Measurements from ENCODE around the gene TMEM184B. TPM values are rescaled to one million over a fixed set of nuclear protein-coding genes. Genes with fewer than 3 reads are reported as not detected.
A peak's percentile ranks its signal among the peaks of the same experiment; 100 is the strongest.

The TMEM184B gene
- total and polyA plus RNA-seq, 2 experiments from 2014 or later, result 42.2 to 95.1 TPM

DNA sequence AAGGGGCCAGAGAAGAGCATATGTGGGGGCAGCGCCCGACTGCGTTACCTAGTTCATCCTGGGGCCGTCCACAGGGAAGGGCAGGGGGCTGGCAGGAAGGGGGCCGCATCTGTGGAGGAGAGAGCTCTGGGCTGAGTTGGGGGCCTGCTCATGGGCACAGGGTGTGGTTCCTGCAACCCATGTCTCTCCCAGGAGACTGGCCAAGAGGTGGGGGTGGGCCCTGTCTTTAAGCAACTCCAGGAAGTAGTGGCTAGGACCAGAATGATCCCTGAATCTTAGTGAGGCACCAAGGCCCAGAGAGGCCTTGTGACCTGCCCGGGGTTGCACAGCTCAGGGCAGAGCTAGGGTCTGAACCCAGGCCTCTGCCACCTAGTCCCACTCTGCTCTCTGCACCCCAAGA is 22.5 kb upstream of the TMEM184B start (continued):
- TF ChIP-seq, protein P1, sequence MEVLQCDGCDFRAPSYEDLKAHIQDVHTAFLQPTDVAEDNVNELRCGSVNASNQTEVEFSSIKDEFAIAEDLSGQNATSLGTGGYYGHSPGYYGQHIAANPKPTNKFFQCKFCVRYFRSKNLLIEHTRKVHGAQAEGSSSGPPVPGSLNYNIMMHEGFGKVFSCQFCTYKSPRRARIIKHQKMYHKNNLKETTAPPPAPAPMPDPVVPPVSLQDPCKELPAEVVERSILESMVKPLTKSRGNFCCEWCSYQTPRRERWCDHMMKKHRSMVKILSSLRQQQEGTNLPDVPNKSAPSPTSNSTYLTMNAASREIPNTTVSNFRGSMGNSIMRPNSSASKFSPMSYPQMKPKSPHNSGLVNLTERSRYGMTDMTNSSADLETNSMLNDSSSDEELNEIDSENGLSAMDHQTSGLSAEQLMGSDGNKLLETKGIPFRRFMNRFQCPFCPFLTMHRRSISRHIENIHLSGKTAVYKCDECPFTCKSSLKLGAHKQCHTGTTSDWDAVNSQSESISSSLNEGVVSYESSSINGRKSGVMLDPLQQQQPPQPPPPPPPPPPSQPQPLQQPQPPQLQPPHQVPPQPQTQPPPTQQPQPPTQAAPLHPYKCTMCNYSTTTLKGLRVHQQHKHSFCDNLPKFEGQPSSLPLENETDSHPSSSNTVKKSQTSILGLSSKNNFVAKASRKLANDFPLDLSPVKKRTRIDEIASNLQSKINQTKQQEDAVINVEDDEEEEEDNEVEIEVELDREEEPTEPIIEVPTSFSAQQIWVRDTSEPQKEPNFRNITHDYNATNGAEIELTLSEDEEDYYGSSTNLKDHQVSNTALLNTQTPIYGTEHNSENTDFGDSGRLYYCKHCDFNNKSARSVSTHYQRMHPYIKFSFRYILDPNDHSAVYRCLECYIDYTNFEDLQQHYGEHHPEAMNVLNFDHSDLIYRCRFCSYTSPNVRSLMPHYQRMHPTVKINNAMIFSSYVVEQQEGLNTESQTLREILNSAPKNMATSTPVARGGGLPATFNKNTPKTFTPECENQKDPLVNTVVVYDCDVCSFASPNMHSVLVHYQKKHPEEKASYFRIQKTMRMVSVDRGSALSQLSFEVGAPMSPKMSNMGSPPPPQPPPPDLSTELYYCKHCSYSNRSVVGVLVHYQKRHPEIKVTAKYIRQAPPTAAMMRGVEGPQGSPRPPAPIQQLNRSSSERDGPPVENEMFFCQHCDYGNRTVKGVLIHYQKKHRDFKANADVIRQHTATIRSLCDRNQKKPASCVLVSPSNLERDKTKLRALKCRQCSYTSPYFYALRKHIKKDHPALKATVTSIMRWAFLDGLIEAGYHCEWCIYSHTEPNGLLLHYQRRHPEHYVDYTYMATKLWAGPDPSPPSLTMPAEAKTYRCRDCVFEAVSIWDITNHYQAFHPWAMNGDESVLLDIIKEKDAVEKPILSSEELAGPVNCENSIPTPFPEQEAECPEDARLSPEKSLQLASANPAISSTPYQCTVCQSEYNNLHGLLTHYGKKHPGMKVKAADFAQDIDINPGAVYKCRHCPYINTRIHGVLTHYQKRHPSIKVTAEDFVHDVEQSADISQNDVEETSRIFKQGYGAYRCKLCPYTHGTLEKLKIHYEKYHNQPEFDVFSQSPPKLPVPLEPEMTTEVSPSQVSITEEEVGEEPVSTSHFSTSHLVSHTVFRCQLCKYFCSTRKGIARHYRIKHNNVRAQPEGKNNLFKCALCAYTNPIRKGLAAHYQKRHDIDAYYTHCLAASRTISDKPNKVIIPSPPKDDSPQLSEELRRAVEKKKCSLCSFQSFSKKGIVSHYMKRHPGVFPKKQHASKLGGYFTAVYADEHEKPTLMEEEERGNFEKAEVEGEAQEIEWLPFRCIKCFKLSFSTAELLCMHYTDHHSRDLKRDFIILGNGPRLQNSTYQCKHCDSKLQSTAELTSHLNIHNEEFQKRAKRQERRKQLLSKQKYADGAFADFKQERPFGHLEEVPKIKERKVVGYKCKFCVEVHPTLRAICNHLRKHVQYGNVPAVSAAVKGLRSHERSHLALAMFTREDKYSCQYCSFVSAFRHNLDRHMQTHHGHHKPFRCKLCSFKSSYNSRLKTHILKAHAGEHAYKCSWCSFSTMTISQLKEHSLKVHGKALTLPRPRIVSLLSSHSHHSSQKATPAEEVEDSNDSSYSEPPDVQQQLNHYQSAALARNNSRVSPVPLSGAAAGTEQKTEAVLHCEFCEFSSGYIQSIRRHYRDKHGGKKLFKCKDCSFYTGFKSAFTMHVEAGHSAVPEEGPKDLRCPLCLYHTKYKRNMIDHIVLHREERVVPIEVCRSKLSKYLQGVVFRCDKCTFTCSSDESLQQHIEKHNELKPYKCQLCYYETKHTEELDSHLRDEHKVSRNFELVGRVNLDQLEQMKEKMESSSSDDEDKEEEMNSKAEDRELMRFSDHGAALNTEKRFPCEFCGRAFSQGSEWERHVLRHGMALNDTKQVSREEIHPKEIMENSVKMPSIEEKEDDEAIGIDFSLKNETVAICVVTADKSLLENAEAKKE (CRISPR knock-in tag; IDR thresholded peaks at IDR 0.05), result no peak
- TF ChIP-seq ZNF114 (CRISPR knock-in tag; IDR thresholded peaks at IDR 0.05), result no peak
- TF ChIP-seq CREB1 (CRISPR knock-in tag; IDR thresholded peaks at IDR 0.05; ENCODE audit: low read depth), result no peak
- no peak for TF ChIP-seq EZH2phosphoT487 (IDR thresholded peaks at IDR 0.05; ENCODE audit: unreplicated experiment)
- TF ChIP-seq, protein P2, sequence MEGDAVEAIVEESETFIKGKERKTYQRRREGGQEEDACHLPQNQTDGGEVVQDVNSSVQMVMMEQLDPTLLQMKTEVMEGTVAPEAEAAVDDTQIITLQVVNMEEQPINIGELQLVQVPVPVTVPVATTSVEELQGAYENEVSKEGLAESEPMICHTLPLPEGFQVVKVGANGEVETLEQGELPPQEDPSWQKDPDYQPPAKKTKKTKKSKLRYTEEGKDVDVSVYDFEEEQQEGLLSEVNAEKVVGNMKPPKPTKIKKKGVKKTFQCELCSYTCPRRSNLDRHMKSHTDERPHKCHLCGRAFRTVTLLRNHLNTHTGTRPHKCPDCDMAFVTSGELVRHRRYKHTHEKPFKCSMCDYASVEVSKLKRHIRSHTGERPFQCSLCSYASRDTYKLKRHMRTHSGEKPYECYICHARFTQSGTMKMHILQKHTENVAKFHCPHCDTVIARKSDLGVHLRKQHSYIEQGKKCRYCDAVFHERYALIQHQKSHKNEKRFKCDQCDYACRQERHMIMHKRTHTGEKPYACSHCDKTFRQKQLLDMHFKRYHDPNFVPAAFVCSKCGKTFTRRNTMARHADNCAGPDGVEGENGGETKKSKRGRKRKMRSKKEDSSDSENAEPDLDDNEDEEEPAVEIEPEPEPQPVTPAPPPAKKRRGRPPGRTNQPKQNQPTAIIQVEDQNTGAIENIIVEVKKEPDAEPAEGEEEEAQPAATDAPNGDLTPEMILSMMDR (conservative IDR thresholded peaks at IDR 0.05; ENCODE audit: low read depth in 2 of 2), result no peak

DNA sequence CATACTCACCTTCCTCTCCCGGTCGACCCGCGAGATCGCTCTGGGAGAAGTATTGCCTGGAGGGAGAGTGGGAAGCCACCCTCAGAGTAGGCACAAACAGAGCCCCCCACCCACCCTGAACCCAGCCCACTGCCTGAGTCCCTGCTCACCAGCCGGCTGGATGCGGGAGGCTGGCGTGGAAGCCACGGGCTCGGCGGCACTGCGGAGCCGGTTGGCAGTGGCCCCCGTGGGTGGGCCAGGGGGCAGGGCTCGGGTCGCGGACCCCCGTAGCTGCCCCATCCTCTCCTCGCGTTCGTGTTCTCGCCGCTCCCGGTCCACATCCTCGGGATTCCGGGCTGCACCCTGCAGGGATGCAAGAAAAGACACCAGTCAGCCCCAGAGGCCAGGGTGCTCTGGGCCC is 21.4 kb upstream of the TMEM184B start:
- Histone ChIP-seq H3K4me2 (no peak overlapping the region), H3K79me2 (replicated peaks; ENCODE audit: insufficient read depth) (peaks cover 12% of the 10 kb centered on the region; the same call in 1 of the 2 replicates), H3K4me3 (no peak overlapping the region), H3K9me2 (ENCODE audit: insufficient read depth) (no peaks in the 10 kb centered on the region), H4K20me1 (replicated peaks; ENCODE audit: insufficient read depth) (peaks cover 25% of the 10 kb centered on the region), H3K36me3 (ENCODE audit: insufficient read depth) (peaks cover 33% of the 10 kb centered on the region), H3F3A (replicated peaks; ENCODE audit: low read depth) (peaks cover 54% of the 10 kb centered on the region; the same call in 1 of the 2 replicates), H3K27me3 (ENCODE audit: insufficient read depth) (no peaks in the 10 kb centered on the region), H2AFZ (no peak overlapping the region), H3K27ac (ENCODE audit: low read depth) (peak overlapping the region; percentile 55; the same call in 1 of the 2 replicates), H3K4me1 (ENCODE audit: insufficient read depth) (no peaks in the 10 kb centered on the region; the same call in 1 of the 2 replicates)
- Mint-ChIP-seq H3K27ac (no peak overlapping the region), H3K27me3 (ENCODE audit: insufficient read depth, low read depth, poor library complexity) (peaks cover 17% of the 10 kb centered on the region), H3K36me3 (ENCODE audit: low read depth) (peaks cover 83% of the 10 kb centered on the region), H3K4me1 (peaks cover 17% of the 10 kb centered on the region), H3K4me3 (no peak overlapping the region), H3K9me3 (no peaks in the 10 kb centered on the region)
- DNase-seq (ENCODE audit: low spot score) (no peak), ATAC-seq (no peak)
- TF ChIP-seq NANOG (IDR thresholded peaks at IDR 0.05; ENCODE audit: borderline replicate concordance) (no peak), POLR2AphosphoS5 (IDR thresholded peaks at IDR 0.05; ENCODE audit: low read depth) (no peak), EZH2phosphoT487 (IDR thresholded peaks at IDR 0.05; ENCODE audit: unreplicated experiment) (no peak), JUNB (IDR thresholded peaks at IDR 0.05; ENCODE audit: unreplicated experiment) (no peak), CREB1 (CRISPR knock-in tag; IDR thresholded peaks at IDR 0.05; ENCODE audit: low read depth) (no peak), ZNF331 (CRISPR knock-in tag; IDR thresholded peaks at IDR 0.05; ENCODE audit: low read depth) (no peak), STAT1 (IDR thresholded peaks at IDR 0.05; ENCODE audit: unreplicated experiment) (no peak)
- TF ChIP-seq, protein P3, sequence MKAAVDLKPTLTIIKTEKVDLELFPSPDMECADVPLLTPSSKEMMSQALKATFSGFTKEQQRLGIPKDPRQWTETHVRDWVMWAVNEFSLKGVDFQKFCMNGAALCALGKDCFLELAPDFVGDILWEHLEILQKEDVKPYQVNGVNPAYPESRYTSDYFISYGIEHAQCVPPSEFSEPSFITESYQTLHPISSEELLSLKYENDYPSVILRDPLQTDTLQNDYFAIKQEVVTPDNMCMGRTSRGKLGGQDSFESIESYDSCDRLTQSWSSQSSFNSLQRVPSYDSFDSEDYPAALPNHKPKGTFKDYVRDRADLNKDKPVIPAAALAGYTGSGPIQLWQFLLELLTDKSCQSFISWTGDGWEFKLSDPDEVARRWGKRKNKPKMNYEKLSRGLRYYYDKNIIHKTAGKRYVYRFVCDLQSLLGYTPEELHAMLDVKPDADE (IDR thresholded peaks at IDR 0.05), result no peak
- TF ChIP-seq, protein P4, sequence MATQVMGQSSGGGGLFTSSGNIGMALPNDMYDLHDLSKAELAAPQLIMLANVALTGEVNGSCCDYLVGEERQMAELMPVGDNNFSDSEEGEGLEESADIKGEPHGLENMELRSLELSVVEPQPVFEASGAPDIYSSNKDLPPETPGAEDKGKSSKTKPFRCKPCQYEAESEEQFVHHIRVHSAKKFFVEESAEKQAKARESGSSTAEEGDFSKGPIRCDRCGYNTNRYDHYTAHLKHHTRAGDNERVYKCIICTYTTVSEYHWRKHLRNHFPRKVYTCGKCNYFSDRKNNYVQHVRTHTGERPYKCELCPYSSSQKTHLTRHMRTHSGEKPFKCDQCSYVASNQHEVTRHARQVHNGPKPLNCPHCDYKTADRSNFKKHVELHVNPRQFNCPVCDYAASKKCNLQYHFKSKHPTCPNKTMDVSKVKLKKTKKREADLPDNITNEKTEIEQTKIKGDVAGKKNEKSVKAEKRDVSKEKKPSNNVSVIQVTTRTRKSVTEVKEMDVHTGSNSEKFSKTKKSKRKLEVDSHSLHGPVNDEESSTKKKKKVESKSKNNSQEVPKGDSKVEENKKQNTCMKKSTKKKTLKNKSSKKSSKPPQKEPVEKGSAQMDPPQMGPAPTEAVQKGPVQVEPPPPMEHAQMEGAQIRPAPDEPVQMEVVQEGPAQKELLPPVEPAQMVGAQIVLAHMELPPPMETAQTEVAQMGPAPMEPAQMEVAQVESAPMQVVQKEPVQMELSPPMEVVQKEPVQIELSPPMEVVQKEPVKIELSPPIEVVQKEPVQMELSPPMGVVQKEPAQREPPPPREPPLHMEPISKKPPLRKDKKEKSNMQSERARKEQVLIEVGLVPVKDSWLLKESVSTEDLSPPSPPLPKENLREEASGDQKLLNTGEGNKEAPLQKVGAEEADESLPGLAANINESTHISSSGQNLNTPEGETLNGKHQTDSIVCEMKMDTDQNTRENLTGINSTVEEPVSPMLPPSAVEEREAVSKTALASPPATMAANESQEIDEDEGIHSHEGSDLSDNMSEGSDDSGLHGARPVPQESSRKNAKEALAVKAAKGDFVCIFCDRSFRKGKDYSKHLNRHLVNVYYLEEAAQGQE (IDR thresholded peaks at IDR 0.05; ENCODE audit: unreplicated experiment), result no peak

Data from GM23338 (cell line).